ENCODE measurements around the gene MYLK4.

Gene MYLK4

GRCh38 chr6:2710412-2710811 lies 40.3 kb downstream of the MYLK4 start:
- no peak overlapping the region for H3K27ac ChIP-seq (ENCODE audit: low read depth, low read length)
- TF ChIP-seq EZH2phosphoT487 (IDR thresholded peaks at IDR 0.05; ENCODE audit: borderline replicate concordance, low read length) (no peak), CTCF (IDR thresholded peaks at IDR 0.05; ENCODE audit: low read depth, low read length, poor library complexity, severe bottlenecking) (no peak)
- peaks cover 16% of the 10 kb centered on the region for H3K9me3 ChIP-seq (ENCODE audit: control insufficient read depth, insufficient read depth, low read length)
- H3K4me1 ChIP-seq (ENCODE audit: control insufficient read depth, low read length), result no peaks in the 10 kb centered on the region
- H3F3A ChIP-seq (ENCODE audit: control insufficient read depth, insufficient read depth), result no peaks in the 10 kb centered on the region
- no peaks in the 10 kb centered on the region for H3K9me2 ChIP-seq (replicated peaks; ENCODE audit: control insufficient read depth, low read length)
- peaks cover 4% of the 10 kb centered on the region; the same call in 1 of the 2 replicates for H3K27me3 ChIP-seq (ENCODE audit: control insufficient read depth, low read length)
- no peak overlapping the region for H3K4me2 ChIP-seq (ENCODE audit: low read length)
- no peaks in the 10 kb centered on the region for H3K79me2 ChIP-seq (ENCODE audit: control insufficient read depth, low read length)
- no peaks in the 10 kb centered on the region for H3K36me3 ChIP-seq (ENCODE audit: control insufficient read depth, low read length)
- no peak overlapping the region for H3K4me3 ChIP-seq (ENCODE audit: low read length)
- no peaks in the 10 kb centered on the region for H4K20me1 ChIP-seq (ENCODE audit: control insufficient read depth, insufficient read depth, low read depth, low read length)

GRCh38 chr6:2708456-2708855 lies 42.3 kb downstream of the MYLK4 start:
- Histone ChIP-seq H3K4me3 (ENCODE audit: low read length) (no peak overlapping the region), H3K4me1 (ENCODE audit: control insufficient read depth, low read length) (no peaks in the 10 kb centered on the region), H3K9me2 (replicated peaks; ENCODE audit: control insufficient read depth, low read length) (no peaks in the 10 kb centered on the region), H3K79me2 (ENCODE audit: control insufficient read depth, low read length) (no peaks in the 10 kb centered on the region), H4K20me1 (ENCODE audit: control insufficient read depth, insufficient read depth, low read depth, low read length) (no peaks in the 10 kb centered on the region), H3F3A (ENCODE audit: control insufficient read depth, insufficient read depth) (no peaks in the 10 kb centered on the region), H3K27me3 (ENCODE audit: control insufficient read depth, low read length) (peaks cover 11% of the 10 kb centered on the region), H3K36me3 (ENCODE audit: control insufficient read depth, low read length) (no peaks in the 10 kb centered on the region), H3K27ac (ENCODE audit: low read depth, low read length) (no peak overlapping the region), H3K4me2 (ENCODE audit: low read length) (no peak overlapping the region), H3K9me3 (ENCODE audit: control insufficient read depth, insufficient read depth, low read length) (peaks cover 16% of the 10 kb centered on the region)
- TF ChIP-seq EZH2phosphoT487 (IDR thresholded peaks at IDR 0.05; ENCODE audit: borderline replicate concordance, low read length), result no peak
- TF ChIP-seq CTCF (IDR thresholded peaks at IDR 0.05; ENCODE audit: low read depth, low read length, poor library complexity, severe bottlenecking), result no peak

GRCh38 chr6:2706558-2706957 lies 44.2 kb downstream of the MYLK4 start:
- Histone ChIP-seq H3K27ac (ENCODE audit: low read depth, low read length) (no peak overlapping the region), H3K79me2 (ENCODE audit: control insufficient read depth, low read length) (no peaks in the 10 kb centered on the region), H3K9me2 (replicated peaks; ENCODE audit: control insufficient read depth, low read length) (no peaks in the 10 kb centered on the region), H3K27me3 (ENCODE audit: control insufficient read depth, low read length) (peaks cover 11% of the 10 kb centered on the region), H3K4me2 (ENCODE audit: low read length) (no peak overlapping the region), H3K4me1 (ENCODE audit: control insufficient read depth, low read length) (no peaks in the 10 kb centered on the region), H3F3A (ENCODE audit: control insufficient read depth, insufficient read depth) (no peaks in the 10 kb centered on the region), H3K9me3 (ENCODE audit: control insufficient read depth, insufficient read depth, low read length) (peaks cover 12% of the 10 kb centered on the region), H3K36me3 (ENCODE audit: control insufficient read depth, low read length) (no peaks in the 10 kb centered on the region), H3K4me3 (ENCODE audit: low read length) (no peak overlapping the region), H4K20me1 (ENCODE audit: control insufficient read depth, insufficient read depth, low read depth, low read length) (no peaks in the 10 kb centered on the region)
- TF ChIP-seq CTCF (IDR thresholded peaks at IDR 0.05; ENCODE audit: low read depth, low read length, poor library complexity, severe bottlenecking) (no peak), EZH2phosphoT487 (IDR thresholded peaks at IDR 0.05; ENCODE audit: borderline replicate concordance, low read length) (no peak)
